K562 (cell line): Measurements from ENCODE around the gene REPS1. TPM values are rescaled to one million over a fixed set of nuclear protein-coding genes. Genes with fewer than 3 reads are reported as not detected.

ENCODE experiments used
- polyA plus RNA-seq, 8 experiments: library from polyadenylated mRNA; depleted of rRNA in 4 of 8; stranded (reverse) in 5 of 8; unstranded in 3 of 8; fragments of >200 nt; fragmentation: Nextera tagmentation in 2 of 8; fragmentation: Illumina TruSeq in 1 of 8; extraction: Ambion mirVana in 2 of 8; extraction: Trizol in 1 of 8; gene quantifications; 2 replicates each; pipeline versions ENCODE4 v1.2.1 to v1.2.3, GENCODE V29; 2011 to 2014; ENCODE audit warnings: inconsistent platforms in 1 of 8, missing spikeins in 1 of 8
- total RNA-seq, 7 experiments: library from RNA; depleted of rRNA in 6 of 7; stranded (reverse); fragments of >200 nt in 6 of 7; fragmentation: Illumina TruSeq in 2 of 7; extraction: Trizol in 2 of 7; gene quantifications; 2 replicates each; pipeline versions ENCODE4 v1.2.1 to v1.2.3, GENCODE V29; 2011 to 2021; ENCODE audit warnings: low replicate concordance in 1 of 7

The REPS1 gene
- total and polyA plus RNA-seq, 9 of the 15 experiments (the other 6 are each of a cell fraction or from before 2014, with no cell fraction given) = 7.9 to 36.0 (median 27.8) TPM

Other genes starting within 250 kb of the REPS1 start
- 12.1 and 16.4 TPM in 2 replicates for gene CCDC28A, start 214.5 kb downstream of the REPS1 start, total RNA-seq (2014; rRNA removed)
- gene CCDC28A, start 214.5 kb downstream of the REPS1 start, total RNA-seq (2014; rRNA removed; fragmentation: Illumina TruSeq; extraction: Trizol) = 19.1 and 24.9 TPM in 2 replicates
- gene CCDC28A, start 214.5 kb downstream of the REPS1 start, total RNA-seq (2015; rRNA removed; fragmentation: Illumina TruSeq; extraction: Trizol) = 12.6 and 14.5 TPM in 2 replicates
- 14.8 and 16.2 TPM in 2 replicates for gene CCDC28A, start 214.5 kb downstream of the REPS1 start, total RNA-seq (2021)
- 28.8 and 35.5 TPM in 2 replicates for gene CCDC28A, start 214.5 kb downstream of the REPS1 start, polyA plus RNA-seq (2011; rRNA removed)
- 18.0 and 20.8 TPM in 2 replicates for gene CCDC28A, start 214.5 kb downstream of the REPS1 start, polyA plus RNA-seq (2014; fragmentation: Illumina TruSeq; extraction: Trizol)
- gene CCDC28A, start 214.5 kb downstream of the REPS1 start, polyA plus RNA-seq (2014; fragmentation: Nextera tagmentation; extraction: Ambion mirVana) = 10 to 100 TPM; 21.1 to 22.7 TPM
- gene CCDC28A, start 214.5 kb downstream of the REPS1 start, polyA plus RNA-seq (2014; rRNA removed) = 21.3 and 25.5 TPM in 2 replicates
- gene ECT2L, start 192.2 kb downstream of the REPS1 start, total RNA-seq (2014; rRNA removed) = not detected in 2 replicates
- not detected in 2 replicates for gene ECT2L, start 192.2 kb downstream of the REPS1 start, total RNA-seq (2014; rRNA removed; fragmentation: Illumina TruSeq; extraction: Trizol)
- not detected in 2 replicates for gene ECT2L, start 192.2 kb downstream of the REPS1 start, total RNA-seq (2015; rRNA removed; fragmentation: Illumina TruSeq; extraction: Trizol)
- gene ECT2L, start 192.2 kb downstream of the REPS1 start, total RNA-seq (2021) = not detected in 2 replicates
- not detected in 2 replicates for gene ECT2L, start 192.2 kb downstream of the REPS1 start, polyA plus RNA-seq (2011; rRNA removed)
- not detected in 2 replicates for gene ECT2L, start 192.2 kb downstream of the REPS1 start, polyA plus RNA-seq (2014; fragmentation: Illumina TruSeq; extraction: Trizol)
- gene ECT2L, start 192.2 kb downstream of the REPS1 start, polyA plus RNA-seq (2014; fragmentation: Nextera tagmentation; extraction: Ambion mirVana) = under 1 TPM; 0.03 to 0.04 TPM
- not detected in 2 replicates for gene ECT2L, start 192.2 kb downstream of the REPS1 start, polyA plus RNA-seq (2014; rRNA removed)
- gene ABRACL, start 40.5 kb upstream of the REPS1 start, total RNA-seq (2014; rRNA removed) = 0.98 and 1.4 TPM in 2 replicates
- 1.9 and 2.1 TPM in 2 replicates for gene ABRACL, start 40.5 kb upstream of the REPS1 start, total RNA-seq (2014; rRNA removed; fragmentation: Illumina TruSeq; extraction: Trizol)
- gene ABRACL, start 40.5 kb upstream of the REPS1 start, total RNA-seq (2015; rRNA removed; fragmentation: Illumina TruSeq; extraction: Trizol) = 2.0 and 2.3 TPM in 2 replicates
- 1.4 and 1.5 TPM in 2 replicates for gene ABRACL, start 40.5 kb upstream of the REPS1 start, total RNA-seq (2021)
- 3.0 and 6.1 TPM in 2 replicates for gene ABRACL, start 40.5 kb upstream of the REPS1 start, polyA plus RNA-seq (2011; rRNA removed)
- gene ABRACL, start 40.5 kb upstream of the REPS1 start, polyA plus RNA-seq (2014; fragmentation: Illumina TruSeq; extraction: Trizol) = 1.6 TPM in 2 replicates
- gene ABRACL, start 40.5 kb upstream of the REPS1 start, polyA plus RNA-seq (2014; fragmentation: Nextera tagmentation; extraction: Ambion mirVana) = 1 to 10 TPM; 3.8 to 5.2 TPM
- 1.1 and 1.3 TPM in 2 replicates for gene ABRACL, start 40.5 kb upstream of the REPS1 start, polyA plus RNA-seq (2014; rRNA removed)
- gene HECA, start 146.8 kb upstream of the REPS1 start, total RNA-seq (2014; rRNA removed) = 1.8 TPM in 2 replicates
- 1.2 and 1.5 TPM in 2 replicates for gene HECA, start 146.8 kb upstream of the REPS1 start, total RNA-seq (2014; rRNA removed; fragmentation: Illumina TruSeq; extraction: Trizol)
- 0.57 and 0.83 TPM in 2 replicates for gene HECA, start 146.8 kb upstream of the REPS1 start, total RNA-seq (2015; rRNA removed; fragmentation: Illumina TruSeq; extraction: Trizol)
- 1.6 and 2.3 TPM in 2 replicates for gene HECA, start 146.8 kb upstream of the REPS1 start, total RNA-seq (2021)
- 1.6 and 1.7 TPM in 2 replicates for gene HECA, start 146.8 kb upstream of the REPS1 start, polyA plus RNA-seq (2011; rRNA removed)
- gene HECA, start 146.8 kb upstream of the REPS1 start, polyA plus RNA-seq (2014; fragmentation: Illumina TruSeq; extraction: Trizol) = 1.1 and 1.7 TPM in 2 replicates
- under 1 TPM; 0.31 to 0.58 TPM for gene HECA, start 146.8 kb upstream of the REPS1 start, polyA plus RNA-seq (2014; fragmentation: Nextera tagmentation; extraction: Ambion mirVana)
- 0.77 and 1.1 TPM in 2 replicates for gene HECA, start 146.8 kb upstream of the REPS1 start, polyA plus RNA-seq (2014; rRNA removed)